Measurements from ENCODE around the gene OR3A2. TPM values are rescaled to one million over a fixed set of nuclear protein-coding genes. Genes with fewer than 3 reads are reported as not detected.

Gene OR3A2
- 0.26 TPM in 1 of 2 replicates, not detected in the other for total RNA-seq

GRCh38 chr17:3385869-3386816 lies at the start of gene OR3A2:
Gene OR3A2 (minus strand): TSS chr17:3386308.

GRCh38 chr17:3433741-3434140 lies 47.6 kb upstream of the OR3A2 start, which contains the start of gene OR1E2:
Gene OR1E2 (minus strand): TSS chr17:3433841. CDS start chr17:3433841, 0 bp downstream.

GRCh38 chr17:3411070-3411469 lies 25.0 kb upstream of the OR3A2 start, which contains the start of gene OR3A3:
Gene OR3A3 (plus strand): TSS chr17:3411370.

GRCh38 chr17:3398310-3398709 lies 12.2 kb upstream of the OR3A2 start, which contains the start of gene OR1E1:
Gene OR1E1 (minus strand): TSS chr17:3398410. CDS start chr17:3398410, 0 bp downstream.

GRCh38 chr17:3298260-3298659 lies 87.8 kb downstream of the OR3A2 start, which contains the start of gene OR3A1:
Gene OR3A1 (minus strand): TSS chr17:3298360. CDS start chr17:3292582, 5,778 bp downstream.

Small RNA genes within 50 kb of the gene (small RNA-seq; reads per million reads assigned to genes)
- gene OR1AC1P, result not detected

Other genes with a start within 250 kb of the OR3A2 start
- not detected in 2 replicates for gene OR1A2, start 188.8 kb downstream of the OR3A2 start, total RNA-seq
- not detected in 2 replicates for gene OR1A1, start 178.6 kb downstream of the OR3A2 start, total RNA-seq
- 0.13 TPM in 1 of 2 replicates, not detected in the other for gene OR3A1, start 87.9 kb downstream of the OR3A2 start, total RNA-seq
- gene OR1E1, start 12.1 kb upstream of the OR3A2 start, total RNA-seq, result not detected in 2 replicates
- not detected in 2 replicates for gene OR3A3, start 25.1 kb upstream of the OR3A2 start, total RNA-seq
- gene OR1E2, start 47.5 kb upstream of the OR3A2 start, total RNA-seq, result 0.13 TPM in 1 of 2 replicates, not detected in the other
- gene SPATA22, start 85.5 kb upstream of the OR3A2 start, total RNA-seq, result 1.3 TPM in 1 of 2 replicates, not detected in the other
- 0.26 and 0.97 TPM in 2 replicates for gene ASPA, start 89.7 kb upstream of the OR3A2 start, total RNA-seq
- 0.91 and 2.2 TPM in 2 replicates for gene TRPV3, start 171.5 kb upstream of the OR3A2 start, total RNA-seq
- gene TRPV1, start 223.1 kb upstream of the OR3A2 start, total RNA-seq, result 2.0 and 2.5 TPM in 2 replicates
- gene SHPK, start 249.9 kb upstream of the OR3A2 start, total RNA-seq, result 11.8 and 14.1 TPM in 2 replicates